Calu3 (cell line): ENCODE measurements around the gene OR7C1. TPM values are rescaled to one million over a fixed set of nuclear protein-coding genes. Genes with fewer than 3 reads are reported as not detected.

Experiments
- BruUV-seq: library from RNA; stranded (reverse); fragments of 400-500 nt; replicated peaks from 2 replicates; lab custom pipeline; 2021; lab: Mats Ljungman, UMichigan
- CTCF ChIA-PET: fragments of 300-600 bp; sonication (Branson Sonifier 250); formaldehyde crosslinking; loops from one replicate; lab custom pipeline; 2022; ENCODE audit warnings: antibody characterized with exemption; lab: Charles Lee
- DNase-seq: peaks from one replicate; pipeline ENCODE4 v3.0.0; 2022
- H3K27ac Mint-ChIP-seq: one replicate; pipeline ENCODE4 v1.8.0; 2022; ENCODE audit warnings: mixed read lengths; ENCODE audit not compliant: unreplicated experiment
- H3K27me3 Mint-ChIP-seq: one replicate; pipeline ENCODE4 v1.8.0; 2022; ENCODE audit warnings: mixed read lengths; ENCODE audit not compliant: unreplicated experiment
- H3K36me3 Mint-ChIP-seq: one replicate; pipeline ENCODE4 v1.8.0; 2022; ENCODE audit warnings: mild to moderate bottlenecking, moderate library complexity, mixed read lengths; ENCODE audit not compliant: insufficient read depth, unreplicated experiment
- H3K4me1 Mint-ChIP-seq: one replicate; pipeline ENCODE4 v1.8.0; 2022; ENCODE audit warnings: mild to moderate bottlenecking, low read depth, mixed read lengths; ENCODE audit not compliant: unreplicated experiment
- H3K4me3 Mint-ChIP-seq: one replicate; pipeline ENCODE4 v1.8.0; 2022; ENCODE audit warnings: mild to moderate bottlenecking, low read depth, moderate library complexity, mixed read lengths; ENCODE audit not compliant: unreplicated experiment
- H3K9me3 Mint-ChIP-seq: one replicate; pipeline ENCODE4 v1.8.0; 2022; ENCODE audit warnings: low read depth, mixed read lengths; ENCODE audit not compliant: unreplicated experiment
- CTCF ChIP-seq: fragments of 200-600 bp; IDR thresholded peaks from one replicate; pipeline ENCODE4 v1.8.0; 2022; ENCODE audit warnings: antibody characterized with exemption; ENCODE audit not compliant: unreplicated experiment
- intact Hi-C: fragments of 100-400 bp; cut with micrococcal nuclease; formaldehyde crosslinking; loops from one replicate; pipeline ENCODE4 v1.10.0; 2022; ENCODE audit not compliant: unreplicated experiment
- total RNA-seq: library from RNA; stranded (reverse); gene quantifications from 2 replicates; pipeline ENCODE4 v1.2.3, GENCODE V29; 2022

The OR7C1 gene
- total RNA-seq, 1 experiment from 2014 or later, result not detected

- Mint-ChIP-seq H3K27me3 (peaks cover 67% of the 10 kb centered on the region), H3K4me3 (no peak overlapping the region), H3K36me3 (no peaks in the 10 kb centered on the region), H3K4me1 (no peaks in the 10 kb centered on the region), H3K9me3 (no peaks in the 10 kb centered on the region), H3K27ac (no peak overlapping the region)
- DNase-seq, result no peak
- TF ChIP-seq CTCF, result no peak
- no TSS peak for BruUV-seq
- intact Hi-C loops, result no loop called here
- CTCF ChIA-PET, result no interaction called here
Observed at GRCh38 chr19:14843578-14843977, 8.6 kb upstream of the OR7C1 start.

- no peak for DNase-seq
- intact Hi-C loops, result no loop called here
- Mint-ChIP-seq H3K36me3 (no peaks in the 10 kb centered on the region), H3K27me3 (peaks cover 63% of the 10 kb centered on the region), H3K4me3 (no peak overlapping the region), H3K4me1 (no peaks in the 10 kb centered on the region), H3K9me3 (no peaks in the 10 kb centered on the region), H3K27ac (no peak overlapping the region)
- no TSS peak for BruUV-seq
- CTCF ChIA-PET, result no interaction called here
- no peak for TF ChIP-seq CTCF
Observed at GRCh38 chr19:14843169-14843568, 8.2 kb upstream of the OR7C1 start.

- H3K9me3 Mint-ChIP-seq, result no peaks in the 10 kb centered on the region
- CTCF ChIA-PET, result interaction anchor here (0.6 kb wide), 1 partner anchor 238 kb away, joined by 6 read pairs; no protein-coding TSS in a partner anchor
- no peak for DNase-seq
- BruUV-seq, result no TSS peak
- intact Hi-C loops, result no loop called here
- H3K4me3 Mint-ChIP-seq, result no peak overlapping the region
- TF ChIP-seq CTCF, result no peak
- H3K27me3 Mint-ChIP-seq, result peaks cover 63% of the 10 kb centered on the region
- H3K36me3 Mint-ChIP-seq, result no peaks in the 10 kb centered on the region
- H3K4me1 Mint-ChIP-seq, result no peaks in the 10 kb centered on the region
- no peak overlapping the region for H3K27ac Mint-ChIP-seq
Observed at GRCh38 chr19:14840206-14840605, 5.2 kb upstream of the OR7C1 start.

- intact Hi-C loops, result no loop called here
- H3K27me3 Mint-ChIP-seq, result peaks cover 47% of the 10 kb centered on the region
- H3K4me3 Mint-ChIP-seq, result no peak overlapping the region
- CTCF ChIA-PET, result no interaction called here
- H3K27ac Mint-ChIP-seq, result no peak overlapping the region
- H3K4me1 Mint-ChIP-seq, result no peaks in the 10 kb centered on the region
- TF ChIP-seq CTCF, result no peak
- no peaks in the 10 kb centered on the region for H3K9me3 Mint-ChIP-seq
- DNase-seq, result no peak
- H3K36me3 Mint-ChIP-seq, result no peaks in the 10 kb centered on the region
- no TSS peak for BruUV-seq
Observed at GRCh38 chr19:14837391-14837790, 2.4 kb upstream of the OR7C1 start.
